ENCODE data around the gene TCEAL7.

Gene TCEAL7

DNA sequence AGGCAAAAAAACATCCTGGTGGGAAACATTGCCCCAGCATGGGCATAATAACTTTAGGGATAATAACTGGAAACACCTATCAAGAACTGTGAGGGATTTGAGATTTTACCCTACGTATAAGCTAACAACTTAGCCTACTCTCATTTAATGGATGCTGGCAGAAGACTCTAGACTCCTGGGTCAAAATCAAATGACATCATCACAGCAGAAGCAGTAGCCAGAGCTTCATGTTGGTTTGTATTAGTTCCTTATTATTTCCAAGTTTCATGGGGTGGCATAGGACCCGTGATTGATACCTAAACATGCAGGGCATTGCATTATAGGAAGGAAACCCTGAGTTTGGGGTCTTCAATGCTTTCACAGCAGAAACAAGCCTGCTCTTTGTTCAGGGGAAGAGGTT is 30.9 kb downstream of the TCEAL7 start:
- TF ChIP-seq, protein P1, sequence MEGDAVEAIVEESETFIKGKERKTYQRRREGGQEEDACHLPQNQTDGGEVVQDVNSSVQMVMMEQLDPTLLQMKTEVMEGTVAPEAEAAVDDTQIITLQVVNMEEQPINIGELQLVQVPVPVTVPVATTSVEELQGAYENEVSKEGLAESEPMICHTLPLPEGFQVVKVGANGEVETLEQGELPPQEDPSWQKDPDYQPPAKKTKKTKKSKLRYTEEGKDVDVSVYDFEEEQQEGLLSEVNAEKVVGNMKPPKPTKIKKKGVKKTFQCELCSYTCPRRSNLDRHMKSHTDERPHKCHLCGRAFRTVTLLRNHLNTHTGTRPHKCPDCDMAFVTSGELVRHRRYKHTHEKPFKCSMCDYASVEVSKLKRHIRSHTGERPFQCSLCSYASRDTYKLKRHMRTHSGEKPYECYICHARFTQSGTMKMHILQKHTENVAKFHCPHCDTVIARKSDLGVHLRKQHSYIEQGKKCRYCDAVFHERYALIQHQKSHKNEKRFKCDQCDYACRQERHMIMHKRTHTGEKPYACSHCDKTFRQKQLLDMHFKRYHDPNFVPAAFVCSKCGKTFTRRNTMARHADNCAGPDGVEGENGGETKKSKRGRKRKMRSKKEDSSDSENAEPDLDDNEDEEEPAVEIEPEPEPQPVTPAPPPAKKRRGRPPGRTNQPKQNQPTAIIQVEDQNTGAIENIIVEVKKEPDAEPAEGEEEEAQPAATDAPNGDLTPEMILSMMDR (IDR thresholded peaks at IDR 0.05; ENCODE audit: low read depth, low read length, missing control alignments) = no peak
- Histone ChIP-seq H3K36me3 (replicated peaks) (no peaks in the 10 kb centered on the region), H3K27ac (no peak overlapping the region), H3K4me3 (ENCODE audit: low read depth, low read length) (no peak overlapping the region), H3K27me3 (replicated peaks) (no peaks in the 10 kb centered on the region)
- in situ Hi-C loops (cut with HindIII; ENCODE audit: low pct_ligation_motif_present, low sequenced_read_pairs) = no loop called here
- DNase-seq = no peak

DNA sequence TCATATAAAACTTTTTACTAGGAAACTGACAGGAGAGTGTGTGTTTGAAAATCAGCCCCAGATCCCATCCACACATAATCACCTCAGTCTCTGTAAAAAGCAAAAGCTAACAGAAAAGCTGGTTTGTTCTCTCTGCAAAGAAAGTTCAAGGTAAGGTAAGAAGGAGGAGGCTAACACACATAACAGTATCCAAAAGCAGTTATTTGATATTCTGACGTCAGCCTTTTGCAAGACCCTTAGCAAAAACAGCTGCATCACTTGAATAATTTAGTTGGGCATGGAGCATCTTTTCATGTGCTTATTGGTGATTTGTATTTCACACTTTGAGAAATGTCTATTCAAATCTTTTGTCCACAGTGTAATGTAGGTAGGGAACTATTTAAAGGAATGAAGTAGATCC is 31.8 kb downstream of the TCEAL7 start:
- Histone ChIP-seq H3K4me3 (ENCODE audit: low read depth, low read length) (no peak overlapping the region), H3K27me3 (replicated peaks) (no peaks in the 10 kb centered on the region), H3K36me3 (replicated peaks) (no peaks in the 10 kb centered on the region), H3K27ac (no peak overlapping the region)
- in situ Hi-C loops (cut with HindIII; ENCODE audit: low pct_ligation_motif_present, low sequenced_read_pairs) = no loop called here
- no peak for DNase-seq
- TF ChIP-seq, protein P1 (IDR thresholded peaks at IDR 0.05; ENCODE audit: low read depth, low read length, missing control alignments) = no peak

DNA sequence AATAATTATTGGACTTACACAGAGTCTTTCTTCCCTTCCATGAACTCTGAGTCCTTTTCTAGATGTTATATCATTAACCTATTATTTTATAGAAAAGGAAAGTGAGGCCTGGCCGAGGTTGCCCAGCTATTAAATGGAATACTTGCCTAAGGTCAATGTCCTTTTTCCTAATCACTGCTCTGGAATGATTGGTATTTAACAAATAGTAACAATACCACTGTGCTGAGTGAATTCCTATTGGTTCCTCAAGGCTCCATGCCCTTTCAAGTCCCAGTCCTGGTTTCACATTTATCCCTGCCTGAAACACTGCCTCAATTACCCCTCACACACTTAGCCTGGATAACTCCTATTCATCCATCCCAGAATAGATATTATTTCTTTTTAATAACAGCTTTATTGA is 32.4 kb downstream of the TCEAL7 start:
- TF ChIP-seq, protein P1 (IDR thresholded peaks at IDR 0.05; ENCODE audit: low read depth, low read length, missing control alignments) = no peak
- no peaks in the 10 kb centered on the region for H3K27me3 ChIP-seq (replicated peaks)
- H3K4me3 ChIP-seq (ENCODE audit: low read depth, low read length) = no peak overlapping the region
- H3K27ac ChIP-seq = no peak overlapping the region
- in situ Hi-C loops (cut with HindIII; ENCODE audit: low pct_ligation_motif_present, low sequenced_read_pairs) = no loop called here
- no peaks in the 10 kb centered on the region for H3K36me3 ChIP-seq (replicated peaks)
- no peak for DNase-seq

DNA sequence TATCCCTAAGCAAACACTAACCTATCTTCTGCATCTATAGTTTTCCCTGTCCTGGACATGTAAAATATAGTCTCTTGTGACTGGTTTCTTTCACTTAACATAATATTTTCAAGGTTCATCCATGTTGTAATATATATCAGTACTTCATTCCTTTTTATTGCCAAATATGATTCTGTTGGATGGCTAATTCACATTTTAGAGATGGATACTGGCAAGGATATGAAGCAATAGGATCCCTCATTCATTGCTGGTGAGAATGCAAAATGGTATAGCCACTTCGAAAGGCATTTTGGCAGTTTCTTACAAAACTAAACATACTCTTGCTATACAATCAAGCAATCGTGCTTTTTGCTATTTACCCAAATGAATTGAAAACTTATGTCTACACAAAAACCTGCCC is 33.0 kb downstream of the TCEAL7 start:
- Histone ChIP-seq H3K36me3 (replicated peaks) (no peaks in the 10 kb centered on the region), H3K27ac (no peak overlapping the region), H3K27me3 (replicated peaks) (no peaks in the 10 kb centered on the region), H3K4me3 (ENCODE audit: low read depth, low read length) (no peak overlapping the region)
- in situ Hi-C loops (cut with HindIII; ENCODE audit: low pct_ligation_motif_present, low sequenced_read_pairs) = no loop called here
- no peak for DNase-seq
- TF ChIP-seq, protein P1 (IDR thresholded peaks at IDR 0.05; ENCODE audit: low read depth, low read length, missing control alignments) = no peak

DNA sequence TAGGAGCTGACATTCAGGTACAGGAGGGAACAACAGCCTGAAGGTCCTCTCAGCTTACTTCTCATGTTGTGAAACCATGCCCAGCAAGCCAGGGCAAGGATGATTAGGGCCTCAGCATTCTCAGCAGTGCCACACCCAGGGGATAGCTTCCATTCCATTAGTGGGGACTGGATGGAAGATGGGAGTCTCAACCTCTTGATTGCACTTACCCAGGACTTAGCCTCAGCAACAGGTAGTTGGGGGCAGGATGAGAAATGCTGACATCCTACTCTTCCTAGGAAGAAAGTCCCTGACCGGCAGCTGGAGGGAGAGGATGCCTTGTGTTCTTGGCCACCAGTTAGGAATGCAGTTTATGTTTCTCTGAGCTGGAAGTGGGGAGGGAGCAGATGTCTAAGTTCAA is 37.5 kb downstream of the TCEAL7 start:
- H3K4me3 ChIP-seq (ENCODE audit: low read depth, low read length) = no peak overlapping the region
- in situ Hi-C loops (cut with HindIII; ENCODE audit: low pct_ligation_motif_present, low sequenced_read_pairs) = no loop called here
- no peaks in the 10 kb centered on the region for H3K27me3 ChIP-seq (replicated peaks)
- TF ChIP-seq, protein P1 (IDR thresholded peaks at IDR 0.05; ENCODE audit: low read depth, low read length, missing control alignments) = no peak
- H3K36me3 ChIP-seq (replicated peaks) = no peaks in the 10 kb centered on the region
- DNase-seq = no peak
- no peak overlapping the region for H3K27ac ChIP-seq

DNA sequence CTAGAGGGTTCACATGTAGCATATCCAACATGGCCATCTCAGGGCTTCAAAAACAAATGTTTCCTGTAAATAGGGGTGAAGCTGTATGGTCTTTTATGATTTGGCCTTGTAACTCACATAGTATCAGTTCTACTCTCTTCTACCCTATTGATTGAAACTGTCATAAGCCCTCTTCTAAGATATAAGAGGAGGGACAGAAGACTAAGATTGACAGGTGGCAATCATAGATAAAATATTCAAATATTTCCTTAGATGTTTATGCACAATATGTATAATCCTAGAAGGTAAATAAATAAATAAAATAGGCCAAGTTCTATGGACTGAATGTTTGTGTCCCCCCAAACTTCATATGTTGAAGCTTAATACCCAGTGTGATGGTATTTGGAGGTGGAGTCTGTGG is 39.4 kb downstream of the TCEAL7 start:
- in situ Hi-C loops (cut with HindIII; ENCODE audit: low pct_ligation_motif_present, low sequenced_read_pairs) = no loop called here
- Histone ChIP-seq H3K4me3 (ENCODE audit: low read depth, low read length) (no peak overlapping the region), H3K27me3 (replicated peaks) (no peaks in the 10 kb centered on the region), H3K36me3 (replicated peaks) (no peaks in the 10 kb centered on the region), H3K27ac (no peak overlapping the region)
- TF ChIP-seq, protein P1 (IDR thresholded peaks at IDR 0.05; ENCODE audit: low read depth, low read length, missing control alignments) = no peak
- no peak for DNase-seq
